ENCODE results near the gene SHC3.

GRCh38 chr9:89161221-89161620 lies 17.4 kb downstream of the SHC3 start:
- TF ChIP-seq EZH2 (IDR thresholded peaks at IDR 0.05; ENCODE audit: insufficient read depth, poor library complexity, severe bottlenecking), result no peak
- TF ChIP-seq EZH2phosphoT487 (IDR thresholded peaks at IDR 0.05; ENCODE audit: insufficient read depth, low read depth), result no peak
